UCSD-AML1 (cell line): ENCODE measurements around the gene UPK1A.
"Not testable (repeated sequence)": the region's sequence is repeated elsewhere in the genome, so short reads cannot be mapped to it uniquely, and the experiment has no call there.

Source experiments
- DNase-seq: peaks from one replicate; lab custom pipeline; 2025; ENCODE audit not compliant: unreplicated experiment; lab: John Stamatoyannopoulos, UW

Gene UPK1A

DNA sequence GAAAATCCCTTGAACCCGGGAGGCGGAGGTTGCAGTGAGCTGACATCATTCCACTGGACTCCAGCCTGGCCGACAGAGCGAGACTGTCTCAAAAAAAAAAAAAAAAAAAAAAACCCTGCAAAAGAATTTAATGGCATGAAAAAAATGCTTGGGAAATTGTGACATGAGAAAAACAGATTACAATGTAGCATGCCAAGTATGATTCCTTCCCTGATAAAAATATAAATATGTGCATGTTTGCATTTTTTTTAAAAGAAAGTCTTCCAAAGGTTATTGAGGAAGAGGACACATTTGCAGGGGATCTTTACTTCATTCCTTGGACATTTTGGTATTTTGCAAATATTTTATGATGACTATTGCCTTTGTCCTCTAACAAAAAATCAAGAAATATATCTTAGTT, 23.5 kb downstream of the UPK1A start:
- no peak for DNase-seq

DNA sequence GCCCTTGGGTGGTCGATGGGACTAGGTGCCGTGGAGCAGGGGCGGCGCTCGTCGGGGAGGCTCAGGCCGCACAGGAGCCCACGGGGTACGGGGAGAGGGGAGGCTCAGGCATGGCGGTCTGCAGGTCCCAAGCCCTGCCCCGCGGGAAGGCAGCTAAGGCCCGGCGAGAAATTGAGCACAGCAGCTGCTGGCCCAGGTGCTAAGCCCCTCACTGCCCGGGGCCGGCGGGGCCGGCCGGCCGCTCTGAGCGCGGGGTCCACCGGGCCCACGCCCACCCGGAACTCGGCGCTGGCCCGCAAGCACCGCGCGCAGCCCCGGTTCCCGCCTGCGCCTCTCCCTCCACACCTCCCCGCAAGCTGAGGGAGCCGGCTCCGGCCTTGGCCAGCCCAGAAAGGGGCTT, 24.8 kb downstream of the UPK1A start:
- DNase-seq = not testable (repeated sequence)

DNA sequence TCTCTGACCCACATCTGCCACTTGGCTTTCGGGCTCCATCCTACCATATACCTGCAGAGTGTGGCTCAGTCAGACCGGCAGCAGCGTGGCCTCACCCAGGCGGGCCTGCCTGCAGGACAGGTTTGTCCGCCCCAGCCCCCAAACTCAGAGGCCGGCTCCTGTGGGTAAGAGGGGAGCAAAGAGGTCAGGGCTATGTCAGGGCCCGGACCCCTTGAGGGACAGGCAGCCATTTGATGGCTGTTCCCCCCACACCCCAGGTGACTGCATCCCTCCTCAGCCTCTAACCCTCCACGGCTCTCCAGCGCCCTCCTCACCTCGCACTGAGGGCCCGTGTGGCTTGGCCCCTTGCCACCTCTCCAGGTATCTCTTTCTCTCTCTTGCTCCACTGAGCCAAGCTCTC, 25.7 kb downstream of the UPK1A start:
- no peak for DNase-seq

DNA sequence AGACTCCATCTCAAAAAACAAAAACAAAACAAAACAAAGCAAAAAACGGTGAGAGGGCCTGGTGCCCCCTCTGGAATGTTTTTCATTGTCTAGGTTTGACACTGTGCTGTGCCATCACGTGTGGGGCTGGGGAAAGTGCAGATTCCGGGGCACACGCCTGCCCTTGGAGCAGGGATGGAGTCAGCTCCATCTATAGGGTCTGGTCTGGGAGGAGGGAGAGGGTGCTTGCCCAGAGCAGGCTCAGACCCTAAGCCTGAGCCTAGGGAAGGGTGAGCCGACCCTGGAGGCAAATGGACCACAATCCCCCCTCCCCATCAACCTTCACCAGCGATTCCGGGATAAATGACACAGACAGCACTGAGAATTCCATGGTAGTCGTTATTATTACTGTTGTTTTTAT, 27.1 kb downstream of the UPK1A start:
- DNase-seq = no peak

DNA sequence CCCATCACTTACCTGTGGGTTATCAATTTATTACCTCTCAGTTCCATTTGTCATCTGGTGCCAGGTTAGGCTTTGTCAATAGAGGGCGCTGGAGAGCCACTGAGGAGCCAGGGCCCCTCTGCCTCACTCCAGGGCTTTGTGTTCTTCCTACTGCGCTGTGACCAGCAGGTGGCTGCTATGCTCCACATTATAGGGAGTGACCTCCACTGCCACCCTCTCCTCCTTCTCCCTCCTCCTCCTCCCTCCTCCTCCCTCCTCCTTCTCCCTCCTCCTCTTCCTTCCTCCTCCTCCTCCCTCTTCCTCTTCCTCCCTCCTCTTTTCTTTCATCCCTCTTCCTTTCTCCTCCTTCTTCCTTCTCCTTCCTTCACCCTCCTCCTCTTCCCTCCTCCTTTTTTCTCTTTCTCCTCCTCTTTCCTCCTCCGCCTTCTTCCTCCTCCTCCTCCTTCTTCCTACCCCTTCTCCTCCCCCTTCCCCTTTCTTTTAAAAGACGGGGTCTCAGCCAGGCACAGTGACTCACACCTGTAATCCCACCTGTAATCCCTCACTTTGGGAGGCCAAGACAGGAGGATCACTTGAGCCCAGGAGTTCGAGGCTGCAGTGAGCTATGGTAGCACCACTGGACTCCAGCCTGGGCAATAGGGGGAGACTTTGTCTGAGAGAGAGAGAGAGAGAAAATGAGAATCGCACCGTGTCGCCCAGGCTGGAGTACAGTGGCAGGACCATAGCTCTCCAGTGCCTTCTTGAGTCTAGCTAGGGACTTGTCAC, 27.7 kb downstream of the UPK1A start:
- DNase-seq = peak; percentile 85

DNA sequence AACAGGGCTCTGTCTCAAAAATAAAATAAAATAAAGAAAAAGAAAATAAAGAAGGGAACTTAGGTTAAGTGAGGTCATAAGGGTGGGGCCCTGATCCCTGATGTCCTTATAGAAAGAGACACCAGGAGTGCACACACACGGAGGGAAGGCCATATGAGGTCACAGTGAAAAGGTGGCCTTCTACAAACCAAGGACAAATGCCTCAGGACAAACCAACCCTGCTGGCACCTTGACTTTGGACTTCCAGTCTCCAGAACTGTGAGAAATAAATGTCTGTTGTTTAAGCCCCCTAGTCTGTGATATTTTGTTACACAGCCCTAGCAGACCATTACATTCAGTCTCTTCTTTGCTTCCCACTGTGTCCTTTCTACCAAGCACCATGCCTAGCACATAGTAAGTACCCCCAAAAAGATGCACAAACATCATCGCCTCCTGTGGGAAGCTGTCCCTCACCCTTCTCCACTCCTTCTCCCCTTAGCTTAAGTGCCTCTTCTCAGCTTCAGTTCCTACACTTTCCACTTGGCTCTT, 29.6 kb downstream of the UPK1A start:
- no peak for DNase-seq

DNA sequence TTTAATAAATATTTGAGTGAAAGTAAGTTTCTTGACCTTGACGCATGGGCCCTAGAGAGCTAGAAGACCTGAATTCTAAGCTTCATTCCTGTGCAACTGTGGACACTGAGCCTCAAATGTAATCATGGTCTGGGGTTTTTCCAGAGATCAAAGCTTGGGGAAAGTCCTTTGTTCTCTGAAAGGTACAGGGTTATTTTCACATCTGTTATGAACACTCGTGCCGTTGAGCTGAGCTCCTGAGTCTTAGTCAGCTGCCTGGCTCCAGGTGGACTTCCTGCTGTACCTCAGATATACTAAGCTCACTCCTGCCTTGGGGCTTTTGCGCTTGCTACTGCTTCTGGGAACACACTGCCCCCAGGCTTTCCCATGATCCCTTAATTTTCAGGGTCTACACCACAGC, 30.5 kb downstream of the UPK1A start:
- DNase-seq = no peak

DNA sequence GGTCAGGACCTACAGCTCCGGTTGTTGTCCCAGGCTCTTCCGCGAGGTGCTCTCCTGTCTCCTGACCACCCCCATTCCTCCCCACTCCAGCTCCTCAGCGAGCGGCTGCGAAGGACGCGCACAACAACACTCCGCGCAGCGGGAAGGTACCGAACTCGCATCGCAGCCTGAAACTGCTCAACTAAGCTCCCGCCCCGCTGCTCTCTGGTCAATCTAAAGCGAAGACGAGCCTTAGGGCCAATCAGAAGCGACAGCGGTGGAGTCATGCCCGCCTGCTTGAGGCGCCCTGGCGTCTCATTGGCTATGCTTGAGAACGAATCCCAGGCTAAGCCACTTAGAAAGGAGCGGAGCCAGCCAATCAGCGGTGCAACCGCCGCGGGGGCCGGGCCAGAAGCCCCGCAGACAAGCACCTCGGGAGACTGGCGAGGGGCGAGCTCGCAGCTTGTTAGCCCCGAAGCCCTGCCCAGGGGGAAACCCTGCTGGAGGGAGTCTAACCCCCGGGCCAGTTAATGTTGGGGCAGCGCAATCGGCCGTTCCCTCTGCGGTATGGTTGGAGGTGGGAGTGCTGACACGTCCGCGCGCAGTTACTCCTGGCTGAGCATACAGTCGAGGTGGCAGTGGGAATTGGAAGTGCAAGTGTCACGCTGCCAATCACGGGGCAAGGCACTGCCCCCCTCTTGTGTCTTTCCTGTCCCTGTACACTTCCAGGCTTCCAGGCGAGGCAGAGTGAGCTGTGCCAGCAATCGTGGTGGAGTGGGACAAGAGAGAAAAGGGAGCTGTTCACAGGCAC, 36.1 kb downstream of the UPK1A start:
- peak; percentile 90 for DNase-seq

DNA sequence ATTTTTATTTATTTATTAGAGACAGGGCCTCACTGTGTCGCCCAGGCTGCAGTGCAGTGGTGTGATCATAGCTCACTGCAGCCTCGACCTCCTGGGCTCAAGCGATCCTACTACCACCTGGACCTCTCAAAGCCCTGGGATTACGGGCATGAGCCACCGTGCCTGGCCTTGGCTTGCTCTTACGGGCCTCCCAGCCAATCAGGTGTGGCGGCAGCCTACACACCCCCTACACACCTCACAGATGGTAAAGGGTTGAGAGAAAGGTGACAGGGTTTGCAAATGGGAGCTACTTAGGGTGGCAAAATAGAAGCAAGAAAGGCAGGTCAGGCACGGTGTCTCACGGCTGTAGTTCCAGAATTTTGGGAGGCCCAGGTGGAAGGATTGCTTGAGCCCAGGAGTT, 37.0 kb downstream of the UPK1A start:
- DNase-seq = no peak

DNA sequence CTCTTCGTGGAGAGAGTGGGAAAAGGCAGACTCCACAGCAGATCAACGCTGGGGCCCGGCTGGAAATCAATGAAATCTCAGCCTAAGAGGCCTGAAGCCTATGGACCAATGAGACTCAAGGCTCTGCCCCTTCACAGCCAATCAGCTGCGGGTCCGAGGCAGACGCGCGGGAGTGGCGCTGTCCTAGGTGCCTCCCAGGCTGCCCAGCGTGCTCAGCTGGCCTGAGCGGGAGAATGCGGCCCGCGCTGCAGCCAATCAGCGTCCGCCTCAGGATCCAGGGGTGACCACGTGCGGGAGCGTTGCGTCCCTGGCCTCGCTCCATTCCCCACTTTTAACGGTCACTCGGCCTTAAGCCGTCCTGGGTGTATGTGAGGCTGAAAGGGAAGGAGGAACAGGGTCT, 37.9 kb downstream of the UPK1A start, which contains the start of gene ZBTB32:
TSS of gene ZBTB32 (plus strand) at position 341 of the 400 bp plus-strand sequence. CDS start 10,069 bp downstream, outside the sequence.
- peak; percentile 56 for DNase-seq

DNA sequence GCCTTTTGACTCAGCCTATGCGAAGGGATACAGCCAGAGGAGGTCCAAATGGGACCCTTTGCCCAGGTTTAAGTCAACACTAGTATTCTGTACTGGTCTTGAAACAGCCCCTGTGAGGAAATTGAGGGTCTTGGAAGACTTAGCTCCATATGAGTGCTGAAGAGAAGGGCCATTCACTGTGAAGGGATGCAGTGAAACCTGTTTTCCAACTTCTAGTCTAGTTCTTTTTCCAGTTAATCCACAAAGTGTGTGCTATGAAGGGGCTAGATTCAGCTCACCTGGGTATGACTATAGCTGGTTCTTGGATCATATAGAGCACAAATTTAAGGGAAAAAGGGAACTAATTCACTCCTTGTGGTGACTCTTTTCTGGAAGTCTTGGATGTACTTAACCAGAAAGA, 42.1 kb downstream of the UPK1A start:
- no peak for DNase-seq

DNA sequence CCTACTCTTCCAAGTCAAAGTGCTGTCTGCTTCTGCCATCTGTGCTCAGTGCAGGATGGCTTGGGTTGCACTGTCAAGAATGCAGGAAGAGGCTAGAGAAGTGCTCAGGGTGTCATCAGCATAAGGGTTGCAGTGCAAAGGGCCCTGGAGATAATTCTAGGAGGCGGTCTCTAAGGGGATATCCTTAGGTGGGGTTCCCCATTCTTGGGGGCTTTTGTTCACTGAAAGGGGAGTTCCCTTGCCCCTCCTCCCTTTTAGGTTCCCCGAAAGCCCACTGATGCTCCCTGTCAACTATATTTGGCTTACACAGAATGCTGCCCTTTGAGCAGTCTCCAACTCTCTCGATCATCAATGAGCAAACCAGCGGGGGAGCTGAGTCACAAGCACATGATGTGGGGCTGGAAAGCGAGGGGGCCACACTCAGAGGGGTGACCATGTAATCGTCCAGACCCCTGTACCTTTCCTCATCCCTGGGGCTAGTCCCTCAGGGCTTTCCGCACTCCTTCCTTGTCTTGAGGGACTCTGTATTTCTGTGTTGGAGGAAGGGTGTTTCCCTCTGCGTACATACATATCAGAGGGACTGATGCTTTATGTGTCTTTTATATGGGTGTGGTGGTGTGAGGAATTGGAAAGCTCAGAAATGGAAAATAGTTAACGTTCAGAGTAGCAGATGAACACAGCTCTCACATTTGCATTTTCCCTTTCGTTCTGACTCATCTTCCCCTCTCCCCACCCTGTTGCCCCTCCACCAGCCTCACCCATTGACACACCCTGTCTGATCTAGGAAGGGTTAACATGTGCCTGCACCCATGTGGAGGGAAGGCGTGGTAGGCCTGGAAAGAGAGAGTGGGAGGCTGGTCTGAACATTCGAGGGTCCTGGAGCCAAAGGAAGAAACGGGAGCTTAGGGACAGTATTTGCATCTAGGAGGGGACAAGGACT, 44.7 kb downstream of the UPK1A start:
- DNase-seq = no peak

DNA sequence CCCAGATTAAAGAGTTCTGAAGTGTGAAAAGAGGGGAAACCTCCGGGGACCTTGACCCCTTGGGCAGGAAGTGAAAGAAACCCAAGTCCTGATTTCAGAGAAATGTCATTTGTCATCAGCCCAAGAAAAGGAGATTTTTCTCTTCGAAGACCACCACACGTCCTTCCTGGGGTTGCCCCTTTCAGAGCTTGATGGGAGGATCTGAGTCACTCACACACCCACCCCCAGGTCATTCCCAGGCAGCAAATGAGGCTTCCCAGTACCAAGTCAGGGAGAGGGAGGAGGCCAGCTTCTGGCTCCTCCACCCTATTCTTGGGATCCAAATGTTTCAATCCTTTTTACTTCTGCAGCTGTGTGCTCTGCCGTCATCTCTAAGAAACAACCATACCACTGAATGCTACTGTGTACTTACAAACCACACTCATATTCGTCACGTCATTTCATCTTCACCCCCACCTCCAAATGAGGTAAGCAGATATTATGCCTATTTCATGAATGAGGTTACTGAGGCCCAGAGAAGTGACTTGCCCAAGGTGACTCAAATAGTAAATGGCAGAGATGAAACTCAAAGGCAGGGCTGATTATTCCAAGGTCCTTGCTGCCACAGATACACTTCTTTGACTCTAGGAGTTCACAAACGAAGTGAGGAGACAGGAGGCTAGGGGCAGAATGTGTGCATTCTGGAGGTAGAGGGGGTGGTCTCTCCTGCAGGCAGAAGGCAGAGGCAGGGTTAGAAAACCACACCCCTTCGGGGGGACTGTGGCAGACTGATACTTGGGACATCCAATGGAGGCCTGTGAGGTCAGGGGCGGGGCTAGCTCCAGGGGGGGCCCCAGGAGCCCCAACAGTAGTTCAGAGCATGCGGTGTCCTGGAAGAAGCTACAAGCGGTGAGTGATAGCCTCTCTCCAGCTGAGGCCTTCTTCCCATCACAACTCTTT, 46.5 kb downstream of the UPK1A start:
- DNase-seq = no peak

DNA sequence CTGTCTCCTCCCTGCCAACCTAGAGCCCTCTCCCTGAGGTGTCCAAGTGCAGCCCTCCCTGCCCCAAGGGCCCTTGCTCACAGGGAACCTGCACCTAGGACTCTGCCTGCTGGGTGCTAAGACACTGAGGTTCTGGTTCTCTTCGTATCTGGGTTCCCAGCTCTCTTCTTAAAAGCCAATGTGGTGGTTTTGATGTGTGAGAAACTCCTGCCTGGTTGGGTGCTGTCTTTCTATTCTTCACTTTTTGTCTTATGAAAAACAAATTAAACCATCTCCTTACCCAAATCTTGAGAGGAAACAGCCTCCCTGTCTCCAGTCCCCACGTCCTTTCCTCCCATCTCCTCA, 47.2 kb downstream of the UPK1A start:
- no peak for DNase-seq

DNA sequence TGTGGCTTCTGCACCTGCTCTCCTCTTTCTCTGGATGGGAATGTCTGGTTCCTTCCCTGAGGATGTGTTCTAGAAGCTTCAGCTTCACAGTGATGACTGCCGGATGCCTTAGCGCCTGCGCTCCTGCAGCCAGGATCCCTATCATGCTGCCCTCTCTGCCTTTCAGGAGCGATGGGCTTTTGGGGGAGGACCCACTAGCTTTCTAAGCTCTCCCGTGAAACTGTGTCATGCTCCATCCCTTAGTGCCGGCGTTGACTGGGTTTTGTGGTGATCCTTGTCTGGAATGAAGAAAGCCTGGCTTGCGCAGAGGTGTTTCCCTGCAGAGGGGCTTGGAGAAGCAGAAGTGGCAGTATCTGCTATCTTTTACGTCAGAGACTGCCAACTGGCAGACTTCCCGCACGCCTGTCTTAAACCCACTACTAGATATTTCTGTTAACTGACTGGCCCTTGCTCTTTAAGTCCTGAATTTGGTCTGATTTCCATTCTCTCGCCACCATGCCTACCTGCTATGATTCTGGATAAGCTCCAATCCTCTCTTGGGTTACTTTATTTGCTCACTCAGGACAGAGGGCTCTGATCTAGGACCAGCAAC, 47.7 kb downstream of the UPK1A start:
- no peak for DNase-seq

DNA sequence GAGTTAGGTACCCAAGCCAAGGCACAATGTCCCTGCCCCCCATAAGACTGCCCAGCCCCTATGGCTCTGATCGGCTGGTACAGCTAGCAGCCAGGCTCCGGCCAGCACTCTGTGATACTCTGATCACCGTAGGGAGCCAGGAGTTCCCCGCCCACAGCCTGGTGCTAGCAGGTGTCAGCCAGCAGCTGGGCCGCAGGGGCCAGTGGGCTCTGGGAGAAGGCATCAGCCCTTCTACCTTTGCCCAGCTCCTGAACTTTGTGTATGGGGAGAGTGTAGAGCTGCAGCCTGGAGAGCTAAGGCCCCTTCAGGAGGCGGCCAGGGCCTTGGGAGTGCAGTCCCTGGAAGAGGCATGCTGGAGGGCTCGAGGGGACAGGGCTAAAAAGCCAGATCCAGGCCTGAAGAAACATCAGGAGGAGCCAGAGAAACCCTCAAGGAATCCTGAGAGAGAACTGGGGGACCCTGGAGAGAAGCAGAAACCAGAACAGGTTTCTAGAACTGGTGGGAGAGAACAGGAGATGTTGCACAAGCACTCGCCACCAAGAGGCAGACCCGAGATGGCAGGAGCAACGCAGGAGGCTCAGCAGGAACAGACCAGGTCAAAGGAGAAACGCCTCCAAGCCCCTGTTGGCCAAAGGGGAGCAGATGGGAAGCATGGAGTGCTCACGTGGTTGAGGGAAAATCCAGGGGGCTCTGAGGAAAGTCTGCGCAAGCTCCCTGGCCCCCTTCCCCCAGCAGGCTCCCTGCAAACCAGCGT, 48.5 kb downstream of the UPK1A start:
- no peak for DNase-seq

DNA sequence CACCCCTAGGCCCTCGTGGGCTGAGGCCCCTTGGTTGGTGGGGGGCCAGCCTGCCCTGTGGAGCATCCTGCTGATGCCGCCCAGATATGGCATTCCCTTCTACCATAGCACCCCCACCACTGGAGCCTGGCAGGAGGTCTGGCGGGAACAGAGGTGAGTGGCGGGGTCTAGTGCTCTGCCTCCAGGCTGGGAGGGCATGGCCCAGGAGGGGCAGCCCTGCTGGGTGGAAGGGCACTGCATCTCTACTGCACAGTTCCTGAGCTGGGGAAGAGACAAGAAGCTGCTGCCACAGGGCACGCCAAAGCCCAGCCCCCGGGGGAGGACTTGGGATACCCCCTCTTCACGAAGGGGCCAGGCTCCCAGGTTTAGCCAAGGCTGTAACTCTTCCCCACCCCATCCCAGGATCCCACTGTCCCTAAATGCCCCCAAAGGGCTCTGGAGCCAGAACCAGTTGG, 49.1 kb downstream of the UPK1A start:
- DNase-seq = no peak

DNA sequence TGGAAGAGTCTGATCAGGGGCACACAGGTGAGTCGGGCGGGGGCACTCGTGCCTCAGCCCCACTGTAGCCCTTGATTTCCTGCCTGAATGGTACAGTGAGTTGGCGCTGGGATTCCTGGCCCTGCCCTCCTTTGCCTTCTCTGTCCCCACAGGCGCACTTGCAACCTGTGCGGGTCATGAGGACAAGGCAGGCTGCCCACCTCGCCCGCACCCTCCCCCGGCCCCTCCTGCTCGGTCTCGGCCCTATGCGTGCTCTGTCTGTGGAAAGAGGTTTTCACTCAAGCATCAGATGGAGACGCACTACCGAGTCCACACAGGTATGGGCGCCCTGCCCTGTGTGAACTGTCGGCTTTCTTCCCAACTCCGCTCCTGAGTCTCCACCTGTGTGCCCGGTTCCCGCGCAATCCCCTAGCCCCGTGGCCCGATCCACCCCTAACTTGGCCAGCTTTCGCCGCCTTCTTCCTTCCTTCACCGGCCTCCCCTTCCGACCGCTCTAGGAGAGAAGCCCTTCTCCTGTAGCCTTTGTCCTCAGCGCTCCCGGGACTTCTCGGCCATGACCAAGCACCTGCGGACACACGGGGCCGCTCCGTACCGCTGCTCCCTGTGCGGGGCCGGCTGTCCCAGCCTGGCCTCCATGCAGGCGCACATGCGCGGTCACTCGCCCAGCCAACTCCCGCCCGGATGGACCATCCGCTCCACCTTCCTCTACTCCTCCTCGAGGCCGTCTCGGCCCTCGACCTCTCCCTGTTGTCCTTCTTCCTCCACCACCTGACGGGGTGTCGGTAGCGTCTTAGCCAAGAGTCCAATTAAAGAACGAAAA, 49.9 kb downstream of the UPK1A start:
- no peak for DNase-seq
